CD4-positive, alpha-beta T cell treated with Interleukin-4 for 4 hours (primary cell): ENCODE data around the gene HOXB1.
A peak's percentile ranks its signal among the peaks of the same experiment; 100 is the strongest.

Experiments
- DNase-seq: peaks from one replicate; pipeline ENCODE4 v3.0.0-alpha.2; 2020

HOXB1 gene

DNA sequence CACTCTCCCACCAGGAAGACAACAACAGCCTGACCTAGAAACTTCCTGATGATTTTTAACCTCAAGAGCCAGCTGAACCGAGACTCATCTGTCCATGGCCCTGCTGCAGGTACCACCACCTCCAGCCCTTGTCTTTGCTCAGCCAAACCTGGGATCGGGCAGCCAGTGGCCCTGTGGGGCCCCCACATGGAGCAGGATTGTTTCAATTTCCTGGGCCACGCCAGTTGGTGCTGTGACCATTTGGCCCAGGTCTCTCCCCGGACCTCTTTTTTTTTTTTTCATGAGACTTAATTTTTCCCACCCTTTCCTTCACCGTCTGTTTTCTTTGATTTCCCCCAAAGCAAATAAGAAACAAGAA lies 22.4 kb upstream of the HOXB1 start:
- no peak for DNase-seq

- no peak for DNase-seq
Observed at GRCh38 chr17:48552466-48553189, 21.8 kb upstream of the HOXB1 start.

DNA sequence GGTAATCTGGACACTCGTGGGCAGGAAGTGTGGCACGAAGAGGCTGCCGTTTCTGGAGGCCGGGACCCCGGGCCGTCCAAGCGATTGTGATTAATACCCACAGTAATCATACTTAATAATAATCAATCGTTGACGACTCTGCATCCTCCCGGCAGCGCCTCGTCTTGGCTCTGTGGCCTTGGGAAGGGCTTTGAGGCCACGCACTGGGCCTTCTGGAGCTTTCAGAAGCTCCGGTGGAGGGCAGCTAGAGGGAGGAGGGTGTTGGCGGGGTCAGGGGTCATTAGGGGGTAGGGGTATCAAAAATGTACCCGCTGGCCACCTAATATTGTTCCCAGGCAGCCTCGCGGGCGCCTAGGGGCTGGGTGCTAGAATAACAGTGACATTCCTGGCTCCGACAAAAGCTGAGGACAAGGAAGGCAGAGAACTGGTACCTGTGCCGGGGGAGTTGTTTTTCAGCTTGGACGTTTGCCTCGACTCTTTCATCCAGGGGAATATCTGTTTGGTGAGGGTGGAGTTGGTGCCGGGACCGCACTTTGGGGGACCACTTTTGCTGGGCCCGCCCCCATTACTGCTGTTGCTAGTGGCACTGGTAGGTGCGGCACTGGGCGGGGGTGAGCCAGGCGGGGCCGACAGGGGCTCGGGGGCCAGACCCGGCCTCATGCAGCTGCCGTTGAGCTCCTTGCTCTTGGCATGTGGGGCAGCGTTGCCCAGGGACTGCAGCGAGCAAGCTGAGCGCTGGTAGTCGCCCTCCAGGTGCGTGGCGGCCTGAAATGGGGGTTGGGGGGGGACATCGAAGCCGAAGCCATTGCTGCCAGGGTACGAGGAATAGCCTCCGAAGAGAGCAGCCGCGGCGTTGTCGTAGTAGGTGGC lies 21.0 kb upstream of the HOXB1 start:
- DNase-seq, result no peak

- no peak for DNase-seq
Observed at GRCh38 chr17:48551214-48551555, 20.4 kb upstream of the HOXB1 start.

DNA sequence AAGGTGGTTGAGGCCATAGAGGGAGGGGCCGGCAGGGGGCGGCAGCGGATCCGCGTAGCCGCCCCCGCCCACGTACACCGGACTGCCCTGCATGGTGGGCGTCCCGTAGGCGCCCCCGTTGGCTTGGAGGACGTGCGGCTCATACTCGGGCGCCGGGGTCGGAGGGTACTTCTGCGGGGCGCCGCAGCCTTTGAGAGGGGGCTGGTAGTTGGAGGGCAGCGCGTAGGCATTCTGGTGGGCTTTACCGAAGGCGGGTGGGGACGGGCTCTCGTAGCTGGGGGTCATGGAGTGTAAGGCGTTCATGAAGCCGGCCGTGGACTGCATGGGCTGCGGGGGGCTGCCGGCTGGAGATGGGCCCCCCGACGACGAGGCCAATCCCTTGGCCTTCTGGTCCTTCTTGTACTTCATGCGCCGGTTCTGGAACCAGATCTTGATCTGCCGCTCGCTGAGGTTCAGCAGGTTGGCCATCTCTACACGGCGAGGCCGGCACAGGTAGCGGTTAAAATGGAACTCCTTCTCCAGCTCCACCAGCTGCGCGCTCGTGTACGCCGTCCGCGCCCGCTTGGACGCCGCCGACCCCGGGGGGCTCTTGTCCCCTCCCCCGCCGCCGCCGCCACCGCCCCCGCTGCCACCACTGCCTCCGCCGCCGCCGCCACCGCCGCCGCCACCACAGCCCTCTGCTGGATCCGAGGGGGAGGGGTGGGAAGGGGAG lies 19.8 kb upstream of the HOXB1 start:
- no peak for DNase-seq

DNA sequence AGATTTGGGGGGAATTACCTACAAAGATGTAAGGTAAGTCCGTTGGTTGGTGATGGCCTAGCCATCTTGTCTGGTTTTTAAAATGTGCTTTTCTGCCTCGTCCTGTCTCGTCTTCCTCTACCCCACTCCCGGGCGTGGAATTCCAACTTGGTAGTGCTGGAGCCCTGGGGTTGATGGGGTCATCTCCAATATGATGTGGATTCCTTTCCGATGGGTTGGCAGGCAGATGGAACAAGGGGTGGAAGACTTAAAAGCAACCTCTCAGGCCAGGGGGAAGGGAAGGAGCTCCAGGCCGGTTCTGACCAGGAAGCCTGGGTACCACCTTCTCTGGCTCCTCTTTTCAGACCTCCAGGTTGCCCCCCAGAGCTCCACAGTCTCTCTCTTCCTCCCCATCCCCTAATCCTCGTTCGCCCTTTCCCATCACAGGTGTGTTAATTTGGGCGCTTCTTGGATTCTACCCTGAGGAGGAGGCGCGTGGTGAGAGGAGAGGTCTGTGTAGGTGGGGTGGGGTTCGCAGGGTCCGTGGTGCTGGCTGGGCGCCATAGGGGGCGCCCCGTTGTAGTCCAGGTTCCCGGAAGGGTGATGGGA lies 19.2 kb upstream of the HOXB1 start:
- DNase-seq, result no peak

- DNase-seq, result no peak
Observed at GRCh38 chr17:48549281-48549630, 18.4 kb upstream of the HOXB1 start.

- no peak for DNase-seq
Observed at GRCh38 chr17:48548523-48549280, 17.9 kb upstream of the HOXB1 start.

DNA sequence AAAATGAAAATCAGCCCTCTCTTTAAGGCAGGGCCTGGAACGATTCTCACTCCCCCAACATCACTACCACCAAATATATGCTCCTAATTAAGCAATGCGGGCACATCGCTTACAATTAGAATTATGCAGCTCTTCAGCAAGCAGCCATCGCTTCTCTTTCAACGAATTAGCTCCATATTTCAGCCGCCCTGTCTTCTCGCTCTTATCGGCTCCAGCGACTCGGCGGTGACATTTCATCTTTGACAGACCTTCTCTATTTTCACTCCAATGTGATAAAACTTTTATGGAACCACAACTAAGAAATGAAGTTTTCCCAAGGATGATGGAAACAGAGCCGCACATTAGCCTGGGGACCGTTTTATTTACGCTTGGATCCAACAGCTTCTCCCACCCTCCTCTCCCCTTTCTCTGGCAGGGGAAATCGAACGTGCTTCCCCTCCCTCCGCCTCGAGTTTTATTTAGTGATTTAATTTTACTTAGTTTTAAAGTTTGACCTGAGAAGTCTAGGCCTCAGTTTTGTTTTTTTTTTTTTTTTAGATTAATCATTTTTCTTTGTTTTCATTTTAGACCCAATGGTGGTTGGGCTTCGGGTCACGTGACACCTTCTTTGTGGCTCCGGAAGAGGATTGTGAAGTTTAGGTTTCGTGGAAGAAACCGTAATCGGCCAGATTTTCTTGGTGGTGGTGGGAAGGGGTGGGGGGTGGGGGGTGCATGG lies 17.2 kb upstream of the HOXB1 start:
- DNase-seq, result peak; percentile 63

- no peak for DNase-seq
Observed at GRCh38 chr17:48546924-48547807, 16.4 kb upstream of the HOXB1 start.

DNA sequence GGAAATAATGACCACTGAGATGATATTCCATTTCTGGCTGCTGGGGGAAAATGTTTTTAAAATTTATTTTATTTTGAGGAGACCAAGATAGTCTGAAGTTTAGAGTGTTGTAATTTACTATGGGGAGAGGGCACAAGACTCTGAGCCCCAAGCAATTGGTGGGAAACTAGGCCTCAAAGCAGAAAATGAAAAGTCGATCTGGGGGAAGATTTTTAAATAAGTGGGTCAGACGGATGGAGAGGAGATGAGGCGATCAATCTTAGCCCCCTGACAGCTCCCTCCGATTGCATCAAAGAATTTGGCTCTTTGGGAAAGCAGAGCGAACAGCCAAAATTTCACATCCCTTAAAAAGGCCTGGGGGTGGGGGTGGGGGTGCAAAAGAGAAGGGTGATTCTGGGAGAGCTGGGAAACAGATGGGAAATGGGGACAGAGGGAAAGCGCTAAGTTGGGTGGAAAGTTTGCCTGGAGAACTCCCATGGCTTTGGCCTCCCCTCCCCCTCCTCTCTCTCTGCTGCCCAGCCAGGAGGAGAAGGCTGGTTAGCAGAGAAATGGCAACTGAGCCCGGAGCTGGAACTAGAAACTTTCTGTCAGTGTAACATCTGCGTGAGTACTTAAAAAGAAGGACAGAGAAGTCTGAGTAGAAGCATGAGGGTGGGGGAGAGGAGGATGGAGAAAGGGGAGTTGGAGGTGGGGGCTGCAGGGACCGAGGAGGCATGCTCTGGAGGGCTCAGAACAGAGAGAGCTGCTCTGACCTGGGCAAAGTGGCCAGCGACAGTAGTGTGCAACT lies 15.5 kb upstream of the HOXB1 start:
- DNase-seq, result no peak

GRCh38 chr17:48545539-48545938 lies 14.7 kb upstream of the HOXB1 start:
- no peak for DNase-seq

- no peak for DNase-seq
Observed at GRCh38 chr17:48545022-48545375, 14.2 kb upstream of the HOXB1 start, which contains the start of gene HOXB2. Gene HOXB2, minus strand, starts transcription at chr17:48545109. Its CDS starts 198 bp downstream, at chr17:48544911.

DNA sequence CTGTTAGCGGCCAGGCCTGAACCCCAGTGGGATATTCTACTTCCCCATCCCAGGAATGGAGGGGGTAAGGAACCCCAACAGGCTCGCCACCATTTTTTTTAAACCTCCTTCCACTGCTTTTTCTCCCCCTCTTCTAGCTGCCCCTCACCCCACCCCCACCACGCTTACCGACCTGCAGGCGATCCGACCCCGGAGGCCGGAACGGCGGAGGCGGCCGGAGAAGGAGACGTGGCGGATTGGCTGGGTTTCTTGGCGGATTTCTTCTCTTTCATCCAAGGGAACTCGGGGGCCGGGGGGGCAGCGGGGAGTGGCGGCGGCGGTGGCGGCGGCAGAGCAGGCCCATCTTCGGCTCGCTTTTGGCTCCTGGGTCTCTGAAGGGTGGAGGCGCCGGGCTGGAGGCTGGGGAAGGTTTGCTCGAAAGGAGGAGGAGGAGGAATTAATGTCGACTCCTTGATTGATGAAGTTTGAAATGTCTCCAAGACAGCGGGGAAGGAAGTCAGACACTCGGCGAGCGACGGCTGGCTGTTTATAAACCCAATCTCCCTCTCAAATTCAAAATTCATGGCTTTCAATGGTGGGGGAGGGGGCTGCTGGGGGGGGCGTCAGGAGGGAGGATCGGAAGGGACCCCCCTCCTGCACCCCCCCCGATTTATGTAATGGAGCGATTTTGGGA lies 13.7 kb upstream of the HOXB1 start:
- DNase-seq, result peak; percentile 42

- peak; percentile 13 for DNase-seq
Observed at GRCh38 chr17:48543854-48544348, 13.1 kb upstream of the HOXB1 start.

DNA sequence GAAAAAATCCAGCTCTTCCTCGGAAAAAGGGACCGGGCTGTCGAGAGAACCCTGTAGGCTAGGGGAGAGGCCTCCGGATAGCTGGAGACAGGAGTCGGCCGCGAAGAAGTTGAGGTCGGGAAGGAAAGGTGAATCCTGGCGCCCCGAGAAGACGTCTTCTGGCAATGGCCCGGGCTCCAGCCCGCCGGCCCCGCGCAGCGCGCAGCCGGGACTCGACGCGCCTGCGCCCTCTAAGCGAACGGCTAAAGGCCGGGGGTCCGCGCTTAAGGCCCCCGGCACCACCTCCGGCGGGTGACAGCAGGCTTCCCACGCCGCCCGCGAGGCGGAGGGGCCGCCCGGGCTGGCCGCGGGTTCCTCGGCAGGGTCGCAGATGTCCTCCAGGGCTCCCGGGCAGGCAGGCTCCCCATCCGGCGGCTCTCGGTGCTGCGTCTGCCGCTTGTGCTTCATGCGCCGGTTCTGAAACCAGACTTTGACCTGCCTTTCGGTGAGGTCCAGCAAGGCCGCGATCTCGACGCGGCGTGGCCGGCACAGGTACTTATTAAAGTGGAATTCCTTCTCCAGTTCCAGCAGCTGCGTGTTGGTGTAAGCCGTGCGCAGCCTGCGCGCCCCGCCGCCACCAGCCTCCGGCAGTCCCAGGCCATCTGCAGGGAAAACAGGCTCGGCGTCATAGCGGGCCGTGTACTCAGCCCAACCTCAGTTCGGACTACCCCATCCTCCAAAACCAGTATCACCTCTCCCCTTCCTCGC lies 12.5 kb upstream of the HOXB1 start:
- DNase-seq, result peak; percentile 62

DNA sequence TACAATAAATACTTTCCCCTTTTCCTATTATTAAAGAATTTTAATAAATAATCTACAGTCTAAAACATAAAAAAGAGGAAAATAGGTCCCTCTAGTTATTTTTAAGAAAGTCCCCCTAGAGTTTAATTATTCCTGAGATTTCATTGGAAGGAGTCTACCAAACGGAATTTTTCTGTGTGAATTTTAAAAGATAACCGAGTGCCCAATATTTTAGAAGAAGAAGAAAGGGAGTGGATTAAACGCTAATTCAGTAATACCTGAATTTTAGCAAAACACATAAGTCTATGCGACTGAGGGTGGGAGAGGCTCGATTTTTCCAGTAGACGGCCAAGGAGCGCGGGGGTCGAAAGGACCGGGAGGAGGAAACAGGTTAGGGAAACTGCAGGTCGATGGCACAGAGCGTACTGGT lies 11.9 kb upstream of the HOXB1 start:
- DNase-seq, result no peak

DNA sequence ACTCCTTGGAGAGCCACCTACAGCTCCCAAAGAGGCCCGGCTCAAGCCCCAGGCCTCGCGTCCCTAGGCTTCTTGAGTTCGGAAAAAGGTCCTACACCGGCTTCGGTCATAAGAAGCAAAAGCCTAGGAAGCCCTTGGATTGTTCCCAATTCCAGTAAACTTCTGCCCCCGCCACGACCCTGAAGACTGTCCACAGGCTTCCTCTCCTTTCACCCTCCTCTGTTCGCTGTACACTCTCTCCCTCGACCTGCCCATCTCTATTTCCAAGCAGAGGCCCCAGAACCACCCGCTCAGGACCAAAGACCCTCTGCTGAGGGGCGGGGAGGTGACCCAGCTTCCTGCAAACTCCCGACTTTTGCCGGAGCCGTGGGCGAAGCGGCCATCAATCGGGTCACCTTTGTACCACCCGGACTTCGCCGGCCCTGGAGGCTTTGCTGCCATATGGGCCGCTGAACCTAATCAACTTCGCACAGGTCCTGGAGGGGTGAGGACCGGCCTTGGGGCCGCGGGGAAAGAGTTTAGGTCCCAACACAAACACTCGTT lies 11.4 kb upstream of the HOXB1 start:
- peak; percentile 21 for DNase-seq
